PC-3 (cell line): Measurements from ENCODE around the gene EPC2. TPM values are rescaled to one million over a fixed set of nuclear protein-coding genes. Genes with fewer than 3 reads are reported as not detected.
A peak's percentile ranks its signal among the peaks of the same experiment; 100 is the strongest.

ENCODE experiments used
- ATAC-seq: fragments of 200-7000 bp; cut with Tn5 transposase; 2 replicates; pipeline ENCODE4 v1.9.1; 2020; ENCODE audit warnings: mild to moderate bottlenecking, moderate library complexity
- Bru-seq: library from RNA; stranded (reverse); fragments of 400-500 nt; gene quantifications from one replicate; lab custom pipeline; 2021; lab: Mats Ljungman, UMichigan
- BruChase-seq, 2 experiments: library from RNA; stranded (reverse); fragments of 400-500 nt; gene quantifications; one replicate each; lab custom pipeline; 2021; lab: Mats Ljungman, UMichigan
- BruUV-seq: library from RNA; stranded (reverse); fragments of 400-500 nt; replicated peaks from 2 replicates; lab custom pipeline; 2021; lab: Mats Ljungman, UMichigan
- CTCF ChIA-PET: fragments of 300-600 bp; sonication (Branson Sonifier 250); formaldehyde crosslinking; loops from one replicate; lab custom pipeline; 2022; ENCODE audit warnings: antibody characterized with exemption; lab: Charles Lee
- POLR2A ChIA-PET: fragments of 300-600 bp; sonication (Branson Sonifier 250); formaldehyde crosslinking; loops from one replicate; lab custom pipeline; 2022; ENCODE audit warnings: antibody characterized with exemption; ENCODE audit not compliant: unreplicated experiment; lab: Charles Lee
- DNase-seq: peaks from one replicate; pipeline ENCODE4 v3.0.0-alpha.2; 2015
- H2AFZ ChIP-seq: fragments of 300-600 bp; sonication (generic); 2 replicates; pipeline ENCODE4 v1.6.0; 2016; ENCODE audit warnings: antibody characterized with exemption, low read length
- H3F3A ChIP-seq: fragments of 300-600 bp; sonication (generic); one replicate; pipeline ENCODE4 v1.6.0; 2017; ENCODE audit warnings: antibody characterized with exemption, low read length, control low read depth, mild to moderate bottlenecking; ENCODE audit not compliant: unreplicated experiment
- H3K27ac ChIP-seq: fragments of 300-600 bp; sonication (generic); 2 replicates; pipeline ENCODE4 v1.5.1; 2016; ENCODE audit warnings: mild to moderate bottlenecking, low read length
- H3K27me3 ChIP-seq: fragments of 300-600 bp; sonication (generic); 2 replicates; pipeline ENCODE4 v1.6.1; 2016; ENCODE audit warnings: low read length, mixed read lengths
- H3K36me3 ChIP-seq: fragments of 300-600 bp; sonication (generic); 2 replicates; pipeline ENCODE4 v1.6.1; 2016; ENCODE audit warnings: low read depth, mixed run types, low read length, mixed read lengths
- H3K4me1 ChIP-seq: fragments of 300-600 bp; sonication (generic); 2 replicates; pipeline ENCODE4 v1.5.1; 2016; ENCODE audit warnings: low read length; ENCODE audit not compliant: insufficient read depth
- H3K4me2 ChIP-seq: fragments of 300-600 bp; sonication (generic); 2 replicates; pipeline ENCODE4 v1.6.0; 2016; ENCODE audit warnings: low read length
- H3K4me3 ChIP-seq: fragments of 300-600 bp; sonication (generic); 2 replicates; pipeline ENCODE4 v1.5.1; 2016; ENCODE audit warnings: mild to moderate bottlenecking, low read length, mixed read lengths
- H3K79me2 ChIP-seq: fragments of 300-600 bp; sonication (generic); 2 replicates; pipeline ENCODE4 v1.6.1; 2017; ENCODE audit warnings: low read length, mixed read lengths
- H3K9ac ChIP-seq: fragments of 300-600 bp; sonication (generic); 2 replicates; pipeline ENCODE4 v1.6.0; 2016; ENCODE audit warnings: mild to moderate bottlenecking, low read length
- H3K9me2 ChIP-seq: fragments of 300-600 bp; sonication (generic); replicated peaks from 2 replicates; pipeline ENCODE4 v1.6.1; 2016; ENCODE audit warnings: mixed run types, low read length, mixed read lengths
- H3K9me3 ChIP-seq: fragments of 300-600 bp; sonication (generic); 2 replicates; pipeline ENCODE4 v1.6.1; 2016; ENCODE audit warnings: low read length, mixed read lengths
- H4K20me1 ChIP-seq: fragments of 300-600 bp; sonication (generic); 2 replicates; pipeline ENCODE4 v1.6.1; 2016; ENCODE audit warnings: low read length, mixed read lengths
- CTCF ChIP-seq: fragments of 300-600 bp; sonication (generic); conservative IDR thresholded peaks from 2 replicates; pipeline ENCODE4 v1.5.1; 2017; ENCODE audit warnings: antibody characterized with exemption, low read depth, mild to moderate bottlenecking, low read length
- EZH2 ChIP-seq: fragments of 300-600 bp; sonication (generic); IDR thresholded peaks from one replicate; pipeline ENCODE4 v1.6.1; 2017; ENCODE audit warnings: antibody characterized with exemption, mild to moderate bottlenecking, low read length; ENCODE audit not compliant: unreplicated experiment
- EZH2phosphoT487 ChIP-seq: fragments of 300-600 bp; sonication (generic); IDR thresholded peaks from 2 replicates; pipeline ENCODE4 v1.6.1; 2018; ENCODE audit warnings: mild to moderate bottlenecking, antibody characterized with exemption, low read length, borderline replicate concordance
- intact Hi-C: fragments of 100-400 bp; cut with micrococcal nuclease; formaldehyde crosslinking; loops from 2 replicates; pipeline ENCODE4 v1.9.0; 2023
- long read RNA-seq: library from polyadenylated mRNA; unstranded; transcript quantifications from one replicate; pipeline ENCODE4 v2.0.0, GENCODE V29; 2021; ENCODE audit not compliant: unreplicated experiment
- total RNA-seq: library from RNA; depleted of rRNA; stranded (reverse); fragments of >200 nt; gene quantifications from 2 replicates; pipeline ENCODE4 v1.2.3, GENCODE V29; 2014; rRNA removed

Gene EPC2
- 16.8 and 20.6 TPM in 2 replicates for total RNA-seq
- Bru-seq, nascent RNA, result percentile 88 among the genes with signal in this experiment
- percentile 71 among the genes with signal in this experiment for BruChase-seq, experiment 1, labeled RNA remaining after a 6-hour chase
- BruChase-seq, experiment 2, labeled RNA remaining after a 2-hour chase, result percentile 75 among the genes with signal in this experiment
- long read RNA-seq, partial matches to known transcripts, result 4 of 9 reads
- long read RNA-seq, other reads (novel, unspliced or antisense), result 3 of 9 reads

- CTCF ChIA-PET, result interaction anchor here (0.5 to 0.8 kb wide), 2 partner anchors 165 to 333 kb away, joined by 5 to 9 read pairs; no protein-coding TSS in a partner anchor
- Histone ChIP-seq H4K20me1 (peaks cover 34% of the 10 kb centered on the region), H3F3A (no peaks in the 10 kb centered on the region), H3K9me2 (no peaks in the 10 kb centered on the region), H3K27ac (peak within 1 kb of the TSS; percentile 76), H3K36me3 (no peaks in the 10 kb centered on the region), H3K4me3 (peak within 1 kb of the TSS; percentile 92), H3K27me3 (no peaks in the 10 kb centered on the region), H3K79me2 (peaks cover 40% of the 10 kb centered on the region), H3K4me1 (peaks cover 11% of the 10 kb centered on the region), H2AFZ (peak within 1 kb of the TSS; percentile 89), H3K9ac (peak within 1 kb of the TSS; percentile 84), H3K4me2 (peak within 1 kb of the TSS; percentile 92), H3K9me3 (no peaks in the 10 kb centered on the region)
- ATAC-seq, result peak; percentile 53
- no peak for TF ChIP-seq EZH2
- no peak for TF ChIP-seq EZH2phosphoT487
- no peak for TF ChIP-seq CTCF
- intact Hi-C loops, result loop anchor here (1.0 to 10.0 kb wide), 3 partner anchors 171 to 346 kb away; partner anchors contain the start of gene KIF5C
- peak; percentile 83 for DNase-seq
- no TSS peak for BruUV-seq
- POLR2A ChIA-PET, result interaction anchor here (0.7 kb wide), 1 partner anchor 28 kb away, joined by 7 read pairs; no protein-coding TSS in a partner anchor
These were observed at the start of gene EPC2 for GRCh38 chr2:148643998-148644882. TSS of gene EPC2 (plus strand) at chr2:148644751. CDS start at chr2:148645018, 267 bp downstream.

DNA sequence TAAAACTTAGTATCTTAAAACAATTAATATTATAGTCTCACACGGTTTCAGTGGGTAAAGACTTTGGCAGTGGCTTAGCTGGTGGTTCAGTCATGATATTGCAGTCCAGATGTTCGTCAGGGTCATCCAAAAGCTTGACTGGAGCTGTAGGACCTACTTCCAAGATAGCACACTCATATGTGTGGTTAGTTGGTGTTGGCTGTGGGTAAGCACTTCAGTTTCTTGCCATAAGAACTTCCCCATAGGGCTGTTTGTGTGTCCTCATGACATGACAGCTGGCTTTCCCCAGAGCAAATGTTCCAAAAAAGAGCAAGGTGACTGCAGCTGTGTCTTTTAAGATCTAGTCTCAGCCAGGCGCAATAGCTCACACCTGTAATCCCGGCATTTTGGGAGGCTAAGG, 48.5 kb upstream of the EPC2 start:
- Histone ChIP-seq H3K36me3 (no peaks in the 10 kb centered on the region), H3K4me2 (no peak overlapping the region), H3K9me2 (no peaks in the 10 kb centered on the region), H2AFZ (no peak overlapping the region), H3K79me2 (no peaks in the 10 kb centered on the region), H3K27ac (no peak overlapping the region), H3K9ac (no peak overlapping the region), H3K4me3 (no peak overlapping the region), H3F3A (no peaks in the 10 kb centered on the region), H4K20me1 (no peaks in the 10 kb centered on the region), H3K9me3 (no peaks in the 10 kb centered on the region), H3K27me3 (no peaks in the 10 kb centered on the region), H3K4me1 (no peaks in the 10 kb centered on the region)
- CTCF ChIA-PET, result no interaction called here
- POLR2A ChIA-PET, result no interaction called here
- no peak for ATAC-seq
- no TSS peak for BruUV-seq
- no peak for TF ChIP-seq EZH2
- no peak for TF ChIP-seq EZH2phosphoT487
- TF ChIP-seq CTCF, result no peak
- intact Hi-C loops, result no loop called here
- DNase-seq, result no peak
